Activated T-helper 17 cell treated with anti-CD3 and anti-CD28 coated beads, Interleukin-2, amount 50 U/mL, for 72 hours (primary cell): ENCODE results near the gene ALDH1A2. TPM values are rescaled to one million over a fixed set of nuclear protein-coding genes. Genes with fewer than 3 reads are reported as not detected.

Experiments
- ATAC-seq: fragments of 150-1000 bp; cut with Tn5 transposase; replicated peaks from 2 replicates; pipeline ENCODE4 v1.10.0; 2021; ENCODE audit warnings: mild to moderate bottlenecking, moderate library complexity
- H3K27ac Mint-ChIP-seq: one replicate; pipeline ENCODE4 v1.8.0; 2022; ENCODE audit warnings: mixed read lengths
- H3K27me3 Mint-ChIP-seq: one replicate; pipeline ENCODE4 v1.8.0; 2022; ENCODE audit warnings: mixed read lengths
- H3K36me3 Mint-ChIP-seq: one replicate; pipeline ENCODE4 v1.8.0; 2022; ENCODE audit warnings: low read depth, mild to moderate bottlenecking, mixed read lengths
- H3K4me1 Mint-ChIP-seq: one replicate; pipeline ENCODE4 v1.8.0; 2022; ENCODE audit warnings: mixed read lengths
- H3K4me3 Mint-ChIP-seq: one replicate; pipeline ENCODE4 v1.8.0; 2022; ENCODE audit warnings: mild to moderate bottlenecking, mixed read lengths
- H3K9me3 Mint-ChIP-seq: one replicate; pipeline ENCODE4 v1.8.0; 2022; ENCODE audit warnings: mixed read lengths
- total RNA-seq, 2 donors: library from RNA; stranded (reverse); gene quantifications; one replicate each; pipeline ENCODE4 v1.2.3, GENCODE V29; 2022

ALDH1A2 gene
- total RNA-seq, 2 donors from 2014 or later = 1.1 TPM; not detected in 1

GRCh38 chr15:57941816-57942215, 123.7 kb downstream of the ALDH1A2 start:
- peaks cover 66% of the 10 kb centered on the region for H3K27me3 Mint-ChIP-seq
- no peak overlapping the region for H3K27ac Mint-ChIP-seq
- no peak for ATAC-seq
- no peaks in the 10 kb centered on the region for H3K36me3 Mint-ChIP-seq
- no peak overlapping the region for H3K4me3 Mint-ChIP-seq
- no peaks in the 10 kb centered on the region for H3K4me1 Mint-ChIP-seq
- H3K9me3 Mint-ChIP-seq = peaks cover 4% of the 10 kb centered on the region

- Mint-ChIP-seq H3K9me3 (peaks cover 4% of the 10 kb centered on the region), H3K27me3 (peaks cover 38% of the 10 kb centered on the region), H3K4me1 (no peaks in the 10 kb centered on the region)
Observed at GRCh38 chr15:57932348-57932747, 133.2 kb downstream of the ALDH1A2 start.

GRCh38 chr15:57931570-57931969, 133.9 kb downstream of the ALDH1A2 start:
- Mint-ChIP-seq H3K4me3 (no peak overlapping the region), H3K4me1 (no peaks in the 10 kb centered on the region), H3K36me3 (no peaks in the 10 kb centered on the region), H3K27ac (no peak overlapping the region), H3K27me3 (peaks cover 31% of the 10 kb centered on the region), H3K9me3 (no peaks in the 10 kb centered on the region)
- no peak for ATAC-seq

More at GRCh38 chr15:57932348-57932747, 133.2 kb downstream of the ALDH1A2 start:
- ATAC-seq = no peak
- H3K4me3 Mint-ChIP-seq = no peak overlapping the region
- H3K27ac Mint-ChIP-seq = no peak overlapping the region
- H3K36me3 Mint-ChIP-seq = no peaks in the 10 kb centered on the region

GRCh38 chr15:57927091-57927631, 138.3 kb downstream of the ALDH1A2 start:
- Mint-ChIP-seq H3K27me3 (peaks cover 21% of the 10 kb centered on the region), H3K9me3 (no peaks in the 10 kb centered on the region), H3K36me3 (no peaks in the 10 kb centered on the region), H3K27ac (no peak overlapping the region), H3K4me1 (no peaks in the 10 kb centered on the region), H3K4me3 (no peak overlapping the region)
- ATAC-seq = no peak

GRCh38 chr15:57925650-57926049, 139.9 kb downstream of the ALDH1A2 start:
- Mint-ChIP-seq H3K9me3 (no peaks in the 10 kb centered on the region), H3K27me3 (peaks cover 12% of the 10 kb centered on the region), H3K27ac (no peak overlapping the region), H3K4me3 (no peak overlapping the region), H3K36me3 (no peaks in the 10 kb centered on the region), H3K4me1 (no peaks in the 10 kb centered on the region)
- ATAC-seq = no peak

GRCh38 chr15:57924598-57924997, 140.9 kb downstream of the ALDH1A2 start:
- Mint-ChIP-seq H3K4me1 (no peaks in the 10 kb centered on the region), H3K4me3 (no peak overlapping the region), H3K36me3 (no peaks in the 10 kb centered on the region), H3K27ac (no peak overlapping the region), H3K27me3 (peaks cover 16% of the 10 kb centered on the region), H3K9me3 (no peaks in the 10 kb centered on the region)
- ATAC-seq = no peak

GRCh38 chr15:57923750-57924149, 141.8 kb downstream of the ALDH1A2 start:
- no peaks in the 10 kb centered on the region for H3K4me1 Mint-ChIP-seq
- peaks cover 16% of the 10 kb centered on the region for H3K27me3 Mint-ChIP-seq
- ATAC-seq = no peak
- no peaks in the 10 kb centered on the region for H3K36me3 Mint-ChIP-seq
- H3K9me3 Mint-ChIP-seq = no peaks in the 10 kb centered on the region
- no peak overlapping the region for H3K4me3 Mint-ChIP-seq
- H3K27ac Mint-ChIP-seq = no peak overlapping the region

- Mint-ChIP-seq H3K27me3 (peaks cover 16% of the 10 kb centered on the region), H3K9me3 (no peaks in the 10 kb centered on the region), H3K4me1 (no peaks in the 10 kb centered on the region), H3K36me3 (no peaks in the 10 kb centered on the region), H3K4me3 (no peak overlapping the region), H3K27ac (no peak overlapping the region)
- ATAC-seq = no peak
Observed at GRCh38 chr15:57923306-57923705, 142.2 kb downstream of the ALDH1A2 start.

- H3K36me3 Mint-ChIP-seq = no peaks in the 10 kb centered on the region
- H3K4me3 Mint-ChIP-seq = no peak overlapping the region
- no peaks in the 10 kb centered on the region for H3K9me3 Mint-ChIP-seq
- ATAC-seq = no peak
- H3K27ac Mint-ChIP-seq = no peak overlapping the region
- H3K27me3 Mint-ChIP-seq = peaks cover 16% of the 10 kb centered on the region
- no peaks in the 10 kb centered on the region for H3K4me1 Mint-ChIP-seq
Observed at GRCh38 chr15:57922776-57923175, 142.7 kb downstream of the ALDH1A2 start.

GRCh38 chr15:57921371-57921770, 144.1 kb downstream of the ALDH1A2 start:
- no peak overlapping the region for H3K4me3 Mint-ChIP-seq
- H3K9me3 Mint-ChIP-seq = no peaks in the 10 kb centered on the region
- no peak overlapping the region for H3K27ac Mint-ChIP-seq
- no peaks in the 10 kb centered on the region for H3K4me1 Mint-ChIP-seq
- peaks cover 16% of the 10 kb centered on the region for H3K27me3 Mint-ChIP-seq
- ATAC-seq = no peak
- no peaks in the 10 kb centered on the region for H3K36me3 Mint-ChIP-seq

- H3K36me3 Mint-ChIP-seq = no peaks in the 10 kb centered on the region
- H3K9me3 Mint-ChIP-seq = no peaks in the 10 kb centered on the region
- no peak overlapping the region for H3K27ac Mint-ChIP-seq
- no peak overlapping the region for H3K4me3 Mint-ChIP-seq
- no peak for ATAC-seq
- H3K27me3 Mint-ChIP-seq = peaks cover 19% of the 10 kb centered on the region
- no peaks in the 10 kb centered on the region for H3K4me1 Mint-ChIP-seq
Observed at GRCh38 chr15:57920911-57921310, 144.6 kb downstream of the ALDH1A2 start.

- no peaks in the 10 kb centered on the region for H3K9me3 Mint-ChIP-seq
- peaks cover 15% of the 10 kb centered on the region for H3K27me3 Mint-ChIP-seq
- H3K36me3 Mint-ChIP-seq = no peaks in the 10 kb centered on the region
- no peak overlapping the region for H3K27ac Mint-ChIP-seq
- H3K4me1 Mint-ChIP-seq = no peaks in the 10 kb centered on the region
- no peak for ATAC-seq
- H3K4me3 Mint-ChIP-seq = no peak overlapping the region
Observed at GRCh38 chr15:57919754-57920153, 145.8 kb downstream of the ALDH1A2 start.

- H3K9me3 Mint-ChIP-seq = no peaks in the 10 kb centered on the region
- peaks cover 15% of the 10 kb centered on the region for H3K27me3 Mint-ChIP-seq
- no peaks in the 10 kb centered on the region for H3K36me3 Mint-ChIP-seq
- no peaks in the 10 kb centered on the region for H3K4me1 Mint-ChIP-seq
- no peak overlapping the region for H3K4me3 Mint-ChIP-seq
- ATAC-seq = no peak
- no peak overlapping the region for H3K27ac Mint-ChIP-seq
Observed at GRCh38 chr15:57917998-57918397, 147.5 kb downstream of the ALDH1A2 start.

GRCh38 chr15:57916695-57917094, 148.8 kb downstream of the ALDH1A2 start:
- H3K27me3 Mint-ChIP-seq = peaks cover 19% of the 10 kb centered on the region
- H3K27ac Mint-ChIP-seq = no peak overlapping the region
- ATAC-seq = no peak
- H3K4me3 Mint-ChIP-seq = no peak overlapping the region
- no peaks in the 10 kb centered on the region for H3K9me3 Mint-ChIP-seq
- no peaks in the 10 kb centered on the region for H3K4me1 Mint-ChIP-seq
- no peaks in the 10 kb centered on the region for H3K36me3 Mint-ChIP-seq

GRCh38 chr15:57915827-57916531, 149.5 kb downstream of the ALDH1A2 start:
- no peak overlapping the region for H3K4me3 Mint-ChIP-seq
- no peak for ATAC-seq
- no peaks in the 10 kb centered on the region for H3K4me1 Mint-ChIP-seq
- no peaks in the 10 kb centered on the region for H3K36me3 Mint-ChIP-seq
- no peaks in the 10 kb centered on the region for H3K9me3 Mint-ChIP-seq
- no peak overlapping the region for H3K27ac Mint-ChIP-seq
- peaks cover 19% of the 10 kb centered on the region for H3K27me3 Mint-ChIP-seq
